Caco-2 (cell line): ENCODE results near the gene EID1. TPM values are rescaled to one million over a fixed set of nuclear protein-coding genes. Genes with fewer than 3 reads are reported as not detected.

ENCODE experiments used
- BruUV-seq: library from RNA; stranded (reverse); fragments of 400-500 nt; replicated peaks from 2 replicates; lab custom pipeline; 2021; lab: Mats Ljungman, UMichigan
- CTCF ChIA-PET: fragments of 300-600 bp; sonication (Branson Sonifier 250); formaldehyde crosslinking; loops from one replicate; lab custom pipeline; 2022; ENCODE audit warnings: antibody characterized with exemption; lab: Charles Lee
- POLR2A ChIA-PET: fragments of 300-600 bp; sonication (Branson Sonifier 250); formaldehyde crosslinking; loops from one replicate; lab custom pipeline; 2022; ENCODE audit warnings: antibody characterized with exemption; lab: Charles Lee
- DNase-seq, 2 experiments: peaks; one replicate each; pipeline versions ENCODE4 v3.0.0 to v3.0.0-alpha.2; 2020 to 2022
- H3K27me3 ChIP-seq: replicated peaks from 2 replicates; pipeline ENCODE4 v1.6.0; 2011; ENCODE audit warnings: low read length; ENCODE audit not compliant: control insufficient read depth, insufficient read depth
- H3K36me3 ChIP-seq: 2 replicates; pipeline ENCODE4 v1.5.1; 2011; ENCODE audit warnings: low read length; ENCODE audit not compliant: control insufficient read depth, insufficient read depth
- H3K4me1 ChIP-seq: fragments of 250-450 bp; sonication (Bioruptor Pico); 2 replicates; pipeline ENCODE4 v1.5.1; 2020; ENCODE audit warnings: mild to moderate bottlenecking
- H3K4me3 ChIP-seq: 2 replicates; pipeline ENCODE4 v1.5.1; 2011; ENCODE audit warnings: low read depth, mild to moderate bottlenecking, control low read depth, low read length
- H3K9me3 ChIP-seq: fragments of 250-450 bp; sonication (Bioruptor Pico); 2 replicates; pipeline ENCODE4 v1.5.1; 2020; ENCODE audit warnings: mild to moderate bottlenecking, moderate library complexity
- H3K27ac Mint-ChIP-seq: one replicate; pipeline ENCODE4 v1.8.0; 2022; ENCODE audit warnings: mixed read lengths; ENCODE audit not compliant: unreplicated experiment
- H3K27me3 Mint-ChIP-seq: one replicate; pipeline ENCODE4 v1.8.0; 2022; ENCODE audit warnings: mixed read lengths; ENCODE audit not compliant: insufficient read depth, unreplicated experiment
- H3K36me3 Mint-ChIP-seq: one replicate; pipeline ENCODE4 v1.8.0; 2022; ENCODE audit warnings: mild to moderate bottlenecking, mixed read lengths; ENCODE audit not compliant: insufficient read depth, unreplicated experiment
- H3K4me1 Mint-ChIP-seq: one replicate; pipeline ENCODE4 v1.8.0; 2022; ENCODE audit warnings: low read depth, mixed read lengths; ENCODE audit not compliant: unreplicated experiment
- H3K4me3 Mint-ChIP-seq: one replicate; pipeline ENCODE4 v1.8.0; 2022; ENCODE audit warnings: mild to moderate bottlenecking, moderate library complexity, mixed read lengths; ENCODE audit not compliant: unreplicated experiment
- H3K9me3 Mint-ChIP-seq: one replicate; pipeline ENCODE4 v1.8.0; 2022; ENCODE audit warnings: mixed read lengths; ENCODE audit not compliant: unreplicated experiment
- intact Hi-C: fragments of 100-400 bp; cut with micrococcal nuclease; formaldehyde crosslinking; loops from one replicate; pipeline ENCODE4 v1.10.0; 2022; ENCODE audit not compliant: unreplicated experiment
- total RNA-seq: library from RNA; stranded (reverse); gene quantifications from 2 replicates; pipeline ENCODE4 v1.2.3, GENCODE V29; 2022
- TF ChIP-seq, protein P1 (sequence below), 2 experiments: fragments of 200-600 bp in 1 of 2; IDR thresholded peaks; 1 replicate in 1 of 2; 2 replicates in 1 of 2; pipeline versions ENCODE4 v1.5.1 to v1.8.0; 2011 to 2022; ENCODE audit warnings: antibody characterized with exemption in 1 of 2, control low read depth in 1 of 2, inconsistent platforms in 1 of 2, low read depth in 1 of 2, low read length in 1 of 2, mild to moderate bottlenecking in 1 of 2, moderate library complexity in 1 of 2; ENCODE audit not compliant: insufficient read depth in 1 of 2, severe bottlenecking in 1 of 2, unreplicated experiment in 1 of 2

The EID1 gene
- total RNA-seq, 1 experiment from 2014 or later: 63.6 TPM

DNA sequence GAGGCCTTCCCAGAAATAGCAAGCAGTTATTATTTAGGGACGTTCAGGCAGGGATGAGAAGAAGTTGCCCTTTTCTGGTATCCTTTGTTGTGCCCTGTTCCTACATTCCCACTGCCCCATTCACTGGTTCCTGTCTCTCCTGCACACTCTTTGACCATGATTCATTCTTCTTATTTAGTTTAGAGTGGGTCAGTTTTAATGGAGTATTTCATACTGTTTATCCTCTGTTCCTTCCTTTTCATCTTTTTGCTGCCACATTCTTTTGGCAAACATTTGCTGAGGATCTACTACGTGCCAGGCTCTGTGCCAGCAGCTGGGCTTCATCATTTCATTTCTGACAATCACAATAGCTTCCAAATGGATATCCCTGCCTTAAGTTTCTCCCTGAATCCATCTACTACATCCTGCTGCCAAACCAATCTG, 11.8 kb upstream of the EID1 start:
- Mint-ChIP-seq H3K9me3 (no peaks in the 10 kb centered on the region), H3K4me1 (no peaks in the 10 kb centered on the region), H3K27me3 (peaks cover 14% of the 10 kb centered on the region), H3K27ac (no peak overlapping the region), H3K4me3 (no peak overlapping the region), H3K36me3 (no peaks in the 10 kb centered on the region)
- H3K36me3 ChIP-seq: no peaks in the 10 kb centered on the region
- no peak for DNase-seq
- BruUV-seq: no TSS peak
- H3K4me1 ChIP-seq: no peaks in the 10 kb centered on the region
- TF ChIP-seq, protein P1, sequence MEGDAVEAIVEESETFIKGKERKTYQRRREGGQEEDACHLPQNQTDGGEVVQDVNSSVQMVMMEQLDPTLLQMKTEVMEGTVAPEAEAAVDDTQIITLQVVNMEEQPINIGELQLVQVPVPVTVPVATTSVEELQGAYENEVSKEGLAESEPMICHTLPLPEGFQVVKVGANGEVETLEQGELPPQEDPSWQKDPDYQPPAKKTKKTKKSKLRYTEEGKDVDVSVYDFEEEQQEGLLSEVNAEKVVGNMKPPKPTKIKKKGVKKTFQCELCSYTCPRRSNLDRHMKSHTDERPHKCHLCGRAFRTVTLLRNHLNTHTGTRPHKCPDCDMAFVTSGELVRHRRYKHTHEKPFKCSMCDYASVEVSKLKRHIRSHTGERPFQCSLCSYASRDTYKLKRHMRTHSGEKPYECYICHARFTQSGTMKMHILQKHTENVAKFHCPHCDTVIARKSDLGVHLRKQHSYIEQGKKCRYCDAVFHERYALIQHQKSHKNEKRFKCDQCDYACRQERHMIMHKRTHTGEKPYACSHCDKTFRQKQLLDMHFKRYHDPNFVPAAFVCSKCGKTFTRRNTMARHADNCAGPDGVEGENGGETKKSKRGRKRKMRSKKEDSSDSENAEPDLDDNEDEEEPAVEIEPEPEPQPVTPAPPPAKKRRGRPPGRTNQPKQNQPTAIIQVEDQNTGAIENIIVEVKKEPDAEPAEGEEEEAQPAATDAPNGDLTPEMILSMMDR (IDR thresholded peaks at IDR 0.05; ENCODE audit: insufficient read depth in 1 of 2, low read depth in 1 of 2, low read length in 1 of 2, severe bottlenecking in 1 of 2, unreplicated experiment in 1 of 2): no peak
- H3K27me3 ChIP-seq: no peaks in the 10 kb centered on the region
- ChIA-PET POLR2A (no interaction called here), CTCF (no interaction called here)
- H3K4me3 ChIP-seq: no peak overlapping the region
- intact Hi-C loops: no loop called here
- no peaks in the 10 kb centered on the region for H3K9me3 ChIP-seq

DNA sequence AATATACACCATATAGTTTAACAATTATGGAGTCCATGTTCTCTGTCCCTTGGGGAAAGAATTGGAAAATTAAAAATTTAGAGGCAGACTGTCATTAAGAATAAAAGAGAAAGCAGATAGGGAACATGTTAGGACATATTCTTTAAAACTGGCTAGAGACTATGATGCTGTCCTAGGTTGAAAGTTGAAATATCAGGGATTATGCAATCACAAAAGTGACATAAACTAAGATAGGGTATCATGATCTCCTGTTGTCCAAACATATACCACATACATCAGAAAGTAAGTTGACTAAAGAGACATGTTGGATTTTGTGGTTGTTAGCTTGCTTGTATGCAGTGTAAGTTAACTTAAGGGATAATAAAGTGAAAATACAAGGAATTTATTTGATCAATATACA, 9.9 kb upstream of the EID1 start:
- H3K4me3 Mint-ChIP-seq: no peak overlapping the region
- H3K27me3 Mint-ChIP-seq: peaks cover 16% of the 10 kb centered on the region
- H3K9me3 ChIP-seq: no peaks in the 10 kb centered on the region
- BruUV-seq: no TSS peak
- H3K4me3 ChIP-seq: no peak overlapping the region
- no peaks in the 10 kb centered on the region for H3K36me3 ChIP-seq
- no peaks in the 10 kb centered on the region for H3K36me3 Mint-ChIP-seq
- no peaks in the 10 kb centered on the region for H3K27me3 ChIP-seq
- CTCF ChIA-PET: no interaction called here
- POLR2A ChIA-PET: no interaction called here
- no peaks in the 10 kb centered on the region for H3K4me1 ChIP-seq
- no peaks in the 10 kb centered on the region for H3K9me3 Mint-ChIP-seq
- no peaks in the 10 kb centered on the region for H3K4me1 Mint-ChIP-seq
- TF ChIP-seq, protein P1 (IDR thresholded peaks at IDR 0.05; ENCODE audit: insufficient read depth in 1 of 2, low read depth in 1 of 2, low read length in 1 of 2, severe bottlenecking in 1 of 2, unreplicated experiment in 1 of 2): no peak
- intact Hi-C loops: no loop called here
- H3K27ac Mint-ChIP-seq: no peak overlapping the region
- DNase-seq: no peak

DNA sequence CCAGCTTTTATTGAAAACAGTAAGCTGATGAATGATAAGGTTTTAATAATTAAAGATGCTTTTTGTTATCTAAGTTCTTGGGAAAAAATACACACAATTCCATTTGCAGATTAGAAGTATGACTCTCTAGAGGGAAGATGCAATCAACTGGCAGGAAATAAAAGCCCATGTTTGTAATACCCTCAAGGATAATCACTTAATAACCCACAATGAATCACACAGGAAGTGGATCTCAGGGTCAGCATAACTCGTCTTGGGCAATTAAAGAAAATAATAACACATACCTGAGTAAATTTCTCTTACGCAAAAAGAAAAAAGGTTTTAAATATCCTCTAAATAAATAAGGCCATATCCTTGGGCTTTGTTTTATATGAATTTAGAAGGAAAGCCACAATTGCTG, 9.4 kb upstream of the EID1 start:
- no peaks in the 10 kb centered on the region for H3K36me3 ChIP-seq
- no peak overlapping the region for H3K27ac Mint-ChIP-seq
- ChIA-PET CTCF (no interaction called here), POLR2A (no interaction called here)
- no peaks in the 10 kb centered on the region for H3K4me1 Mint-ChIP-seq
- TF ChIP-seq, protein P1 (IDR thresholded peaks at IDR 0.05; ENCODE audit: insufficient read depth in 1 of 2, low read depth in 1 of 2, low read length in 1 of 2, severe bottlenecking in 1 of 2, unreplicated experiment in 1 of 2): no peak
- no peaks in the 10 kb centered on the region for H3K4me1 ChIP-seq
- H3K4me3 ChIP-seq: no peak overlapping the region
- H3K27me3 ChIP-seq: no peaks in the 10 kb centered on the region
- DNase-seq: no peak
- H3K9me3 ChIP-seq: no peaks in the 10 kb centered on the region
- no peak overlapping the region for H3K4me3 Mint-ChIP-seq
- no peaks in the 10 kb centered on the region for H3K9me3 Mint-ChIP-seq
- H3K36me3 Mint-ChIP-seq: no peaks in the 10 kb centered on the region
- H3K27me3 Mint-ChIP-seq: peaks cover 17% of the 10 kb centered on the region
- no TSS peak for BruUV-seq
- intact Hi-C loops: no loop called here
